Caco-2 (cell line): ENCODE results near the gene PLXNA4. TPM values are rescaled to one million over a fixed set of nuclear protein-coding genes. Genes with fewer than 3 reads are reported as not detected.

ENCODE experiments used
- BruUV-seq: library from RNA; stranded (reverse); fragments of 400-500 nt; replicated peaks from 2 replicates; lab custom pipeline; 2021; lab: Mats Ljungman, UMichigan
- CTCF ChIA-PET: fragments of 300-600 bp; sonication (Branson Sonifier 250); formaldehyde crosslinking; loops from one replicate; lab custom pipeline; 2022; ENCODE audit warnings: antibody characterized with exemption; lab: Charles Lee
- POLR2A ChIA-PET: fragments of 300-600 bp; sonication (Branson Sonifier 250); formaldehyde crosslinking; loops from one replicate; lab custom pipeline; 2022; ENCODE audit warnings: antibody characterized with exemption; lab: Charles Lee
- DNase-seq, 2 experiments: peaks; one replicate each; pipeline versions ENCODE4 v3.0.0 to v3.0.0-alpha.2; 2020 to 2022
- H3K27me3 ChIP-seq: replicated peaks from 2 replicates; pipeline ENCODE4 v1.6.0; 2011; ENCODE audit warnings: low read length; ENCODE audit not compliant: control insufficient read depth, insufficient read depth
- H3K36me3 ChIP-seq: 2 replicates; pipeline ENCODE4 v1.5.1; 2011; ENCODE audit warnings: low read length; ENCODE audit not compliant: control insufficient read depth, insufficient read depth
- H3K4me1 ChIP-seq: fragments of 250-450 bp; sonication (Bioruptor Pico); 2 replicates; pipeline ENCODE4 v1.5.1; 2020; ENCODE audit warnings: mild to moderate bottlenecking
- H3K4me3 ChIP-seq: 2 replicates; pipeline ENCODE4 v1.5.1; 2011; ENCODE audit warnings: low read depth, mild to moderate bottlenecking, control low read depth, low read length
- H3K9me3 ChIP-seq: fragments of 250-450 bp; sonication (Bioruptor Pico); 2 replicates; pipeline ENCODE4 v1.5.1; 2020; ENCODE audit warnings: mild to moderate bottlenecking, moderate library complexity
- H3K27ac Mint-ChIP-seq: one replicate; pipeline ENCODE4 v1.8.0; 2022; ENCODE audit warnings: mixed read lengths; ENCODE audit not compliant: unreplicated experiment
- H3K27me3 Mint-ChIP-seq: one replicate; pipeline ENCODE4 v1.8.0; 2022; ENCODE audit warnings: mixed read lengths; ENCODE audit not compliant: insufficient read depth, unreplicated experiment
- H3K36me3 Mint-ChIP-seq: one replicate; pipeline ENCODE4 v1.8.0; 2022; ENCODE audit warnings: mild to moderate bottlenecking, mixed read lengths; ENCODE audit not compliant: insufficient read depth, unreplicated experiment
- H3K4me1 Mint-ChIP-seq: one replicate; pipeline ENCODE4 v1.8.0; 2022; ENCODE audit warnings: low read depth, mixed read lengths; ENCODE audit not compliant: unreplicated experiment
- H3K4me3 Mint-ChIP-seq: one replicate; pipeline ENCODE4 v1.8.0; 2022; ENCODE audit warnings: mild to moderate bottlenecking, moderate library complexity, mixed read lengths; ENCODE audit not compliant: unreplicated experiment
- H3K9me3 Mint-ChIP-seq: one replicate; pipeline ENCODE4 v1.8.0; 2022; ENCODE audit warnings: mixed read lengths; ENCODE audit not compliant: unreplicated experiment
- CTCF ChIP-seq, 2 experiments: fragments of 200-600 bp in 1 of 2; IDR thresholded peaks; 1 replicate in 1 of 2; 2 replicates in 1 of 2; pipeline versions ENCODE4 v1.5.1 to v1.8.0; 2011 to 2022; ENCODE audit warnings: antibody characterized with exemption in 1 of 2, control low read depth in 1 of 2, inconsistent platforms in 1 of 2, low read depth in 1 of 2, low read length in 1 of 2, mild to moderate bottlenecking in 1 of 2, moderate library complexity in 1 of 2; ENCODE audit not compliant: insufficient read depth in 1 of 2, severe bottlenecking in 1 of 2, unreplicated experiment in 1 of 2
- intact Hi-C: fragments of 100-400 bp; cut with micrococcal nuclease; formaldehyde crosslinking; loops from one replicate; pipeline ENCODE4 v1.10.0; 2022; ENCODE audit not compliant: unreplicated experiment
- total RNA-seq: library from RNA; stranded (reverse); gene quantifications from 2 replicates; pipeline ENCODE4 v1.2.3, GENCODE V29; 2022

PLXNA4 gene
- total RNA-seq, 1 experiment from 2014 or later = 0.43 TPM

- Histone ChIP-seq H3K36me3 (no peaks in the 10 kb centered on the region), H3K4me1 (no peaks in the 10 kb centered on the region), H3K4me3 (no peak overlapping the region), H3K27me3 (no peaks in the 10 kb centered on the region), H3K9me3 (no peaks in the 10 kb centered on the region)
- Mint-ChIP-seq H3K36me3 (no peaks in the 10 kb centered on the region), H3K27ac (no peak overlapping the region), H3K4me3 (no peak overlapping the region), H3K9me3 (no peaks in the 10 kb centered on the region), H3K27me3 (peaks cover 14% of the 10 kb centered on the region), H3K4me1 (no peaks in the 10 kb centered on the region)
- intact Hi-C loops = no loop called here
- ChIA-PET POLR2A (no interaction called here), CTCF (no interaction called here)
- no TSS peak for BruUV-seq
- no peak for DNase-seq
- TF ChIP-seq CTCF (IDR thresholded peaks at IDR 0.05; ENCODE audit: insufficient read depth in 1 of 2, low read depth in 1 of 2, low read length in 1 of 2, severe bottlenecking in 1 of 2, unreplicated experiment in 1 of 2) = no peak
Measured at GRCh38 chr7:132300599-132301277, 275.5 kb downstream of the PLXNA4 start.

GRCh38 chr7:132298790-132299189 is 277.5 kb downstream of the PLXNA4 start:
- Histone ChIP-seq H3K36me3 (no peaks in the 10 kb centered on the region), H3K9me3 (no peaks in the 10 kb centered on the region), H3K4me3 (no peak overlapping the region), H3K27me3 (no peaks in the 10 kb centered on the region), H3K4me1 (no peaks in the 10 kb centered on the region)
- intact Hi-C loops = no loop called here
- TF ChIP-seq CTCF (IDR thresholded peaks at IDR 0.05; ENCODE audit: insufficient read depth in 1 of 2, low read depth in 1 of 2, low read length in 1 of 2, severe bottlenecking in 1 of 2, unreplicated experiment in 1 of 2) = no peak
- no peak for DNase-seq
- Mint-ChIP-seq H3K9me3 (no peaks in the 10 kb centered on the region), H3K27me3 (peaks cover 6% of the 10 kb centered on the region), H3K27ac (no peak overlapping the region), H3K4me3 (no peak overlapping the region), H3K36me3 (no peaks in the 10 kb centered on the region), H3K4me1 (no peaks in the 10 kb centered on the region)
- POLR2A ChIA-PET = no interaction called here
- CTCF ChIA-PET = no interaction called here
- no TSS peak for BruUV-seq

DNA sequence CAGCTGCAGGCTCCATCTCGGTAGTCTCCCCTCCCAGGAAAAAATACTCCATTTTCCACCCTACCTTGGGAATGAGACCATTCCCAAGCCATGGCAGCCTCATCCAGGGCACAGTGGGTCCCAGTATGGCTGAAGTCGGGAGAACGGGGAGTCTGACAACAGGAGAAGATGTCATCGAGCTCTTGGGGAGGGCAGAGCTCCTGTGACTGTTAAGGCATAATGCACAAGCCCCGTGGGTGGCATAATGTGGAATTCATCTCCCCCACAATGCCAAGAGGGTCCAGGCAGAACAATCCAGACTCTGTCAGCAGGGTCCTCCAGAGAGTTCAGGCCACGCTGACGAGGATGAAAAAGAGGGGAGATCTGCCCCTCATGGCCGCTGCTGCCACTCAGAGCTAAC is 279.4 kb downstream of the PLXNA4 start:
- no peak for TF ChIP-seq CTCF (IDR thresholded peaks at IDR 0.05; ENCODE audit: insufficient read depth in 1 of 2, low read depth in 1 of 2, low read length in 1 of 2, severe bottlenecking in 1 of 2, unreplicated experiment in 1 of 2)
- Mint-ChIP-seq H3K9me3 (no peaks in the 10 kb centered on the region), H3K4me1 (no peaks in the 10 kb centered on the region), H3K27ac (no peak overlapping the region), H3K27me3 (peaks cover 6% of the 10 kb centered on the region), H3K36me3 (no peaks in the 10 kb centered on the region), H3K4me3 (no peak overlapping the region)
- Histone ChIP-seq H3K27me3 (no peaks in the 10 kb centered on the region), H3K4me1 (no peaks in the 10 kb centered on the region), H3K36me3 (no peaks in the 10 kb centered on the region), H3K9me3 (no peaks in the 10 kb centered on the region), H3K4me3 (no peak overlapping the region)
- CTCF ChIA-PET = no interaction called here
- DNase-seq = no peak
- BruUV-seq = no TSS peak
- POLR2A ChIA-PET = no interaction called here
- intact Hi-C loops = no loop called here
